HEK293 (cell line): ENCODE measurements around the gene SNX8.

ENCODE experiments used
- BCL11A ChIP-seq: fragments of 450-650 bp; formaldehyde crosslinking; IDR thresholded peaks from 2 replicates; pipeline ENCODE4 v1.5.1; 2016; ENCODE audit warnings: low read depth, missing biosample characterization, missing genetic modification characterization
- CTCF ChIP-seq: fragments of 450-650 bp; formaldehyde crosslinking; IDR thresholded peaks from 2 replicates; pipeline ENCODE4 v1.5.1; 2016; ENCODE audit warnings: missing biosample characterization, missing genetic modification characterization
- KLF10 ChIP-seq: fragments of 450-650 bp; IDR thresholded peaks from 2 replicates; pipeline ENCODE4 v1.5.1; 2018; ENCODE audit warnings: missing biosample characterization, mild to moderate bottlenecking, missing genetic modification characterization
- MYNN ChIP-seq: fragments of 450-650 bp; formaldehyde crosslinking; IDR thresholded peaks from 2 replicates; pipeline ENCODE4 v1.5.1; 2016; ENCODE audit warnings: missing biosample characterization, missing genetic modification characterization, borderline replicate concordance
- YY1 ChIP-seq: fragments of 450-650 bp; formaldehyde crosslinking; IDR thresholded peaks from 2 replicates; pipeline ENCODE4 v1.5.1; 2018; ENCODE audit warnings: missing biosample characterization, missing genetic modification characterization
- ZBTB1 ChIP-seq: fragments of 450-650 bp; formaldehyde crosslinking; IDR thresholded peaks from 2 replicates; pipeline ENCODE4 v1.5.1; 2016; ENCODE audit warnings: missing biosample characterization, missing genetic modification characterization
- ZNF138 ChIP-seq: fragments of 450-650 bp; formaldehyde crosslinking; IDR thresholded peaks from 2 replicates; pipeline ENCODE4 v1.5.1; 2016; ENCODE audit warnings: missing biosample characterization, missing genetic modification characterization, borderline replicate concordance
- TF ChIP-seq, protein P1 (sequence below): fragments of 450-650 bp; IDR thresholded peaks from 2 replicates; pipeline ENCODE4 v1.5.1; 2018; ENCODE audit warnings: missing biosample characterization, missing genetic modification characterization

DNA sequence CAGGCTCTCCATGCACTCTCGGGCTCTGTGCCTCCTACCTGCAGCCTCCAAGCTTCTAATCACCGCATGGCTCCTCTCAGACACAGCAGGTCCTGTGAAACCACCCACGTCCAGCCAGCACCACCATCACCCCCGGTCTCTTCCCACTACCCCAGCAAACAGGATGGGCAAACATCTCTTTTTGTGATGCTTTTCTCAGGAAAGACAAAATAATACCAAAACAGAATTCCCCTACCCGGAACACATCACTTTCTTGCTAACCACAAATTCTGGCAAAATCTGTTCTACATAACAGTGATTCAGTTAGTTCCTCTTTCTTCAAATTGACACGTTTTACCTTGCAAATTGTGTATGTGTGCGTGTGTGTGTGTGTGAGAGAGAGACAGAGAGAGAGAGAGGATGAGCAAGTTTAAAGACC lies 6.5 kb downstream of the SNX8 start:
- TF ChIP-seq CTCF (tag by site-specific recombination), result no peak
- no peak for TF ChIP-seq ZBTB1 (tag by site-specific recombination)
- no peak for TF ChIP-seq YY1 (tag by site-specific recombination)
- TF ChIP-seq BCL11A (tag by site-specific recombination), result no peak
- TF ChIP-seq, protein P1, sequence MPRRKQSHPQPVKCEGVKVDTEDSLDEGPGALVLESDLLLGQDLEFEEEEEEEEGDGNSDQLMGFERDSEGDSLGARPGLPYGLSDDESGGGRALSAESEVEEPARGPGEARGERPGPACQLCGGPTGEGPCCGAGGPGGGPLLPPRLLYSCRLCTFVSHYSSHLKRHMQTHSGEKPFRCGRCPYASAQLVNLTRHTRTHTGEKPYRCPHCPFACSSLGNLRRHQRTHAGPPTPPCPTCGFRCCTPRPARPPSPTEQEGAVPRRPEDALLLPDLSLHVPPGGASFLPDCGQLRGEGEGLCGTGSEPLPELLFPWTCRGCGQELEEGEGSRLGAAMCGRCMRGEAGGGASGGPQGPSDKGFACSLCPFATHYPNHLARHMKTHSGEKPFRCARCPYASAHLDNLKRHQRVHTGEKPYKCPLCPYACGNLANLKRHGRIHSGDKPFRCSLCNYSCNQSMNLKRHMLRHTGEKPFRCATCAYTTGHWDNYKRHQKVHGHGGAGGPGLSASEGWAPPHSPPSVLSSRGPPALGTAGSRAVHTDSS (tag by site-specific recombination), result no peak
- no peak for TF ChIP-seq ZNF138 (tag by site-specific recombination)
- TF ChIP-seq MYNN (tag by site-specific recombination), result no peak
- no peak for TF ChIP-seq KLF10
